Measurements from ENCODE around the gene IL13RA2. TPM values are rescaled to one million over a fixed set of nuclear protein-coding genes. Genes with fewer than 3 reads are reported as not detected.

IL13RA2 gene
- total RNA-seq, 1 donor from 2014 or later: not detected

- DNase-seq (ENCODE audit: low spot score, unreplicated experiment): no peak
- no peaks in the 10 kb centered on the region for H3K36me3 Mint-ChIP-seq (ENCODE audit: insufficient read depth)
- no peak overlapping the region for H3K4me3 Mint-ChIP-seq (ENCODE audit: low read depth)
- no peak overlapping the region for H3K27ac Mint-ChIP-seq
- no peaks in the 10 kb centered on the region for H3K9me3 Mint-ChIP-seq (ENCODE audit: low read depth)
- H3K4me1 Mint-ChIP-seq (ENCODE audit: low read depth): no peaks in the 10 kb centered on the region
- no peak for TF ChIP-seq CTCF (IDR thresholded peaks at IDR 0.05; ENCODE audit: unreplicated experiment)
- H3K27me3 Mint-ChIP-seq: peaks cover 4% of the 10 kb centered on the region
Measured at GRCh38 chrX:115053223-115053622, 35.8 kb upstream of the IL13RA2 start.

GRCh38 chrX:115047715-115048114 lies 30.3 kb upstream of the IL13RA2 start:
- Mint-ChIP-seq H3K4me3 (ENCODE audit: low read depth) (no peak overlapping the region), H3K4me1 (ENCODE audit: low read depth) (peaks cover 3% of the 10 kb centered on the region), H3K9me3 (ENCODE audit: low read depth) (no peaks in the 10 kb centered on the region), H3K27ac (no peak overlapping the region), H3K36me3 (ENCODE audit: insufficient read depth) (no peaks in the 10 kb centered on the region), H3K27me3 (no peaks in the 10 kb centered on the region)
- DNase-seq (ENCODE audit: low spot score, unreplicated experiment): no peak
- no peak for TF ChIP-seq CTCF (IDR thresholded peaks at IDR 0.05; ENCODE audit: unreplicated experiment)

- peaks cover 3% of the 10 kb centered on the region for H3K4me1 Mint-ChIP-seq (ENCODE audit: low read depth)
- H3K4me3 Mint-ChIP-seq (ENCODE audit: low read depth): no peak overlapping the region
- TF ChIP-seq CTCF (IDR thresholded peaks at IDR 0.05; ENCODE audit: unreplicated experiment): no peak
- H3K27me3 Mint-ChIP-seq: no peaks in the 10 kb centered on the region
- no peaks in the 10 kb centered on the region for H3K9me3 Mint-ChIP-seq (ENCODE audit: low read depth)
- no peaks in the 10 kb centered on the region for H3K36me3 Mint-ChIP-seq (ENCODE audit: insufficient read depth)
- no peak overlapping the region for H3K27ac Mint-ChIP-seq
- DNase-seq (ENCODE audit: low spot score, unreplicated experiment): no peak
Measured at GRCh38 chrX:115047181-115047580, 29.8 kb upstream of the IL13RA2 start.

- Mint-ChIP-seq H3K4me3 (ENCODE audit: low read depth) (no peak overlapping the region), H3K27me3 (no peaks in the 10 kb centered on the region), H3K4me1 (ENCODE audit: low read depth) (no peaks in the 10 kb centered on the region), H3K36me3 (ENCODE audit: insufficient read depth) (no peaks in the 10 kb centered on the region), H3K27ac (no peak overlapping the region), H3K9me3 (ENCODE audit: low read depth) (no peaks in the 10 kb centered on the region)
- TF ChIP-seq CTCF (IDR thresholded peaks at IDR 0.05; ENCODE audit: unreplicated experiment): no peak
- no peak for DNase-seq (ENCODE audit: low spot score, unreplicated experiment)
Measured at GRCh38 chrX:115040417-115040816, 23.0 kb upstream of the IL13RA2 start.

GRCh38 chrX:115038406-115038805 lies 21.0 kb upstream of the IL13RA2 start:
- Mint-ChIP-seq H3K4me3 (ENCODE audit: low read depth) (no peak overlapping the region), H3K27me3 (no peaks in the 10 kb centered on the region), H3K36me3 (ENCODE audit: insufficient read depth) (no peaks in the 10 kb centered on the region), H3K4me1 (ENCODE audit: low read depth) (no peaks in the 10 kb centered on the region), H3K9me3 (ENCODE audit: low read depth) (no peaks in the 10 kb centered on the region), H3K27ac (no peak overlapping the region)
- no peak for DNase-seq (ENCODE audit: low spot score, unreplicated experiment)
- no peak for TF ChIP-seq CTCF (IDR thresholded peaks at IDR 0.05; ENCODE audit: unreplicated experiment)

Data from progenitor cell of endocrine pancreas (in vitro differentiated cells).